HepG2 (cell line): ENCODE data around the gene CRIM1.

Source experiments
- CREB1 ChIP-seq, 2 experiments: fragments of 450-650 bp in 1 of 2; IDR thresholded peaks; 2 replicates each; pipeline ENCODE4 v1.6.1; 2016 to 2017; ENCODE audit warnings: control low read depth in 1 of 2, mild to moderate bottlenecking in 1 of 2, missing compliant biosample characterization in 1 of 2, missing genetic modification characterization in 1 of 2
- ELF1 ChIP-seq: sonication (generic); formaldehyde crosslinking; IDR thresholded peaks from 2 replicates; pipeline ENCODE4 v1.4.0; 2020; ENCODE audit warnings: missing genetic modification reagents
- JUN ChIP-seq: sonication (generic); formaldehyde crosslinking; IDR thresholded peaks from 2 replicates; pipeline ENCODE4 v1.4.0; 2020; ENCODE audit warnings: mild to moderate bottlenecking, missing genetic modification reagents
- RBAK ChIP-seq: sonication (generic); formaldehyde crosslinking; IDR thresholded peaks from 2 replicates; pipeline ENCODE4 v1.5.1; 2020; ENCODE audit warnings: mild to moderate bottlenecking, missing genetic modification reagents
- THRA ChIP-seq: sonication (generic); formaldehyde crosslinking; IDR thresholded peaks from 2 replicates; pipeline ENCODE4 v1.4.0; 2020; ENCODE audit warnings: missing genetic modification reagents, borderline replicate concordance
- TOPORS ChIP-seq: sonication (generic); formaldehyde crosslinking; IDR thresholded peaks from 2 replicates; pipeline ENCODE4 v1.8.0; 2023; ENCODE audit warnings: mild to moderate bottlenecking, missing genetic modification reagents
- ZFP41 ChIP-seq: sonication (generic); formaldehyde crosslinking; IDR thresholded peaks from 2 replicates; pipeline ENCODE4 v1.4.0; 2020; ENCODE audit warnings: mild to moderate bottlenecking, missing genetic modification reagents, borderline replicate concordance
- ZNF10 ChIP-seq: sonication (generic); formaldehyde crosslinking; IDR thresholded peaks from 2 replicates; pipeline ENCODE4 v1.4.0; 2020; ENCODE audit warnings: mild to moderate bottlenecking, low read depth, missing genetic modification reagents, borderline replicate concordance
- ZNF331 ChIP-seq: sonication (generic); formaldehyde crosslinking; IDR thresholded peaks from 2 replicates; pipeline ENCODE4 v1.4.0; 2020; ENCODE audit warnings: missing genetic modification reagents
- TF ChIP-seq, protein P1 (sequence below): sonication (generic); formaldehyde crosslinking; IDR thresholded peaks from 2 replicates; pipeline ENCODE4 v1.5.0; 2020; ENCODE audit warnings: missing genetic modification reagents

DNA sequence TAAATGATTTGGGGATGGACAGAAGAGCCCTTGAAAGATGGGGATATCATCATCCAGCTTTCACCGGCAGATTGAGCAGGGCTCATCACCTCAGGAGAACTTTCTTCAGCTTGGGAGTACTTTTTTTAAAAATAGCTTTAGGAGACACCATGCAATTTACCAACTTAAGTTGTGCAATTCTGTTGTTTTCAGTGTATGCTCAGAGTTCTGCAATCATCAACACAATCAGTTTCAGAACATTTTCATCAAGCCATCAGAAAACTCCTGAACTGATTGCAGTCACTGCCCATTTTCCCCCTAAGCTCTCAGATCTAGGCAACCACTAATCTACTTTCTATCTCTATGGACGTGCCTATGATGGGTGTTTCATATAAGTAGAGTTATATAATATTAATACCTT lies 117.7 kb downstream of the CRIM1 start:
- TF ChIP-seq, protein P1, sequence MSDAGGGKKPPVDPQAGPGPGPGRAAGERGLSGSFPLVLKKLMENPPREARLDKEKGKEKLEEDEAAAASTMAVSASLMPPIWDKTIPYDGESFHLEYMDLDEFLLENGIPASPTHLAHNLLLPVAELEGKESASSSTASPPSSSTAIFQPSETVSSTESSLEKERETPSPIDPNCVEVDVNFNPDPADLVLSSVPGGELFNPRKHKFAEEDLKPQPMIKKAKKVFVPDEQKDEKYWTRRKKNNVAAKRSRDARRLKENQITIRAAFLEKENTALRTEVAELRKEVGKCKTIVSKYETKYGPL (CRISPR knock-in tag), result no peak
- TF ChIP-seq THRA (CRISPR knock-in tag) (no peak), ELF1 (no peak), CREB1 (IDR thresholded peaks at IDR 0.05) (no peak), CREB1 (CRISPR knock-in tag; IDR thresholded peaks at IDR 0.05) (no peak), ZFP41 (CRISPR knock-in tag) (no peak), JUN (CRISPR knock-in tag) (no peak), TOPORS (CRISPR knock-in tag) (no peak), ZNF331 (CRISPR knock-in tag) (no peak), RBAK (CRISPR knock-in tag) (no peak), ZNF10 (CRISPR knock-in tag) (no peak)
